ENCODE measurements around the gene PLXND1.

GRCh38 chr3:129547241-129547640 lies 59.2 kb downstream of the PLXND1 start:
- no peak for TF ChIP-seq GATA3 (IDR thresholded peaks at IDR 0.05; ENCODE audit: low read depth, low read length)
- TF ChIP-seq GATA2 (IDR thresholded peaks at IDR 0.05; ENCODE audit: low read depth, low read length): no peak
